Type B pancreatic cell (in vitro differentiated cells): ENCODE data around the gene FAM184B. TPM values are rescaled to one million over a fixed set of nuclear protein-coding genes. Genes with fewer than 3 reads are reported as not detected.

Experiments used
- DNase-seq: peaks from one replicate; pipeline ENCODE4 v3.0.0; 2021; ENCODE audit warnings: mixed read lengths; ENCODE audit not compliant: unreplicated experiment; ENCODE audit errors: extremely low spot score
- H3K27ac Mint-ChIP-seq: 2 replicates; pipeline ENCODE4 v1.8.0; 2021; ENCODE audit warnings: mild to moderate bottlenecking, mixed read lengths
- H3K27me3 Mint-ChIP-seq: 2 replicates; pipeline ENCODE4 v1.8.0; 2021; ENCODE audit warnings: mixed read lengths
- H3K36me3 Mint-ChIP-seq: 2 replicates; pipeline ENCODE4 v1.8.0; 2021; ENCODE audit warnings: mixed read lengths
- H3K4me1 Mint-ChIP-seq: one replicate; pipeline ENCODE4 v1.8.0; 2021; ENCODE audit warnings: mixed read lengths; ENCODE audit not compliant: unreplicated experiment
- H3K4me3 Mint-ChIP-seq: 2 replicates; pipeline ENCODE4 v1.8.0; 2021; ENCODE audit warnings: mild to moderate bottlenecking, mixed read lengths
- H3K9me3 Mint-ChIP-seq: 2 replicates; pipeline ENCODE4 v1.8.0; 2021; ENCODE audit warnings: mixed read lengths
- total RNA-seq: library from RNA; stranded (reverse); gene quantifications from 2 replicates; pipeline ENCODE4 v1.2.1, GENCODE V29; 2021; ENCODE audit warnings: low replicate concordance
- TF ChIP-seq, protein P1 (sequence below): fragments of 200-600 bp; sonication (generic); conservative IDR thresholded peaks from 2 replicates; pipeline ENCODE4 v1.5.0; 2021; ENCODE audit warnings: antibody characterized with exemption, mild to moderate bottlenecking

The FAM184B gene
- total RNA-seq, 1 donor from 2014 or later, result 0.12 TPM

DNA sequence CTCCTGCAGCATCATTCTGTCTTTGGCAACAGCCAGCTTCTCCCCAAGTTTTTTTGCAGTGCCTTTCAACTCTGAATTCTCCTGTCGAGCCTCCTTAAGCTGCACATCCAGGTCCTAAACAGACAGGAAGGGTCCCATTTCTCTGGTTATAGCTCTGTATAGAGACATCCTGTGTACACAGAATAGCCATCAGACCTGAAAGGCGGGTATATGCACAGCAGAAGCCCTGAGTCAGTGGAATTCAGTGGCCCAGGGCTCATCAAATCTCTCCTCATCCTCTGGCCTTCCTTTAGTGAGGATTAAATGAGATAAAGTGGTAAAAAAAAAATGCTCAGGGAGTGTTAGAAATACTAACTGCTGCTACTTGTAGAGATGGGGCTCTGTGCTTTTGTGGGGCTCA is 73.8 kb downstream of the FAM184B start:
- H3K36me3 Mint-ChIP-seq, result no peaks in the 10 kb centered on the region
- no peak for DNase-seq
- no peaks in the 10 kb centered on the region for H3K4me1 Mint-ChIP-seq
- H3K4me3 Mint-ChIP-seq, result no peak overlapping the region
- no peaks in the 10 kb centered on the region for H3K9me3 Mint-ChIP-seq
- no peak overlapping the region for H3K27ac Mint-ChIP-seq
- peaks cover 11% of the 10 kb centered on the region for H3K27me3 Mint-ChIP-seq
- TF ChIP-seq, protein P1, sequence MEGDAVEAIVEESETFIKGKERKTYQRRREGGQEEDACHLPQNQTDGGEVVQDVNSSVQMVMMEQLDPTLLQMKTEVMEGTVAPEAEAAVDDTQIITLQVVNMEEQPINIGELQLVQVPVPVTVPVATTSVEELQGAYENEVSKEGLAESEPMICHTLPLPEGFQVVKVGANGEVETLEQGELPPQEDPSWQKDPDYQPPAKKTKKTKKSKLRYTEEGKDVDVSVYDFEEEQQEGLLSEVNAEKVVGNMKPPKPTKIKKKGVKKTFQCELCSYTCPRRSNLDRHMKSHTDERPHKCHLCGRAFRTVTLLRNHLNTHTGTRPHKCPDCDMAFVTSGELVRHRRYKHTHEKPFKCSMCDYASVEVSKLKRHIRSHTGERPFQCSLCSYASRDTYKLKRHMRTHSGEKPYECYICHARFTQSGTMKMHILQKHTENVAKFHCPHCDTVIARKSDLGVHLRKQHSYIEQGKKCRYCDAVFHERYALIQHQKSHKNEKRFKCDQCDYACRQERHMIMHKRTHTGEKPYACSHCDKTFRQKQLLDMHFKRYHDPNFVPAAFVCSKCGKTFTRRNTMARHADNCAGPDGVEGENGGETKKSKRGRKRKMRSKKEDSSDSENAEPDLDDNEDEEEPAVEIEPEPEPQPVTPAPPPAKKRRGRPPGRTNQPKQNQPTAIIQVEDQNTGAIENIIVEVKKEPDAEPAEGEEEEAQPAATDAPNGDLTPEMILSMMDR, result no peak

DNA sequence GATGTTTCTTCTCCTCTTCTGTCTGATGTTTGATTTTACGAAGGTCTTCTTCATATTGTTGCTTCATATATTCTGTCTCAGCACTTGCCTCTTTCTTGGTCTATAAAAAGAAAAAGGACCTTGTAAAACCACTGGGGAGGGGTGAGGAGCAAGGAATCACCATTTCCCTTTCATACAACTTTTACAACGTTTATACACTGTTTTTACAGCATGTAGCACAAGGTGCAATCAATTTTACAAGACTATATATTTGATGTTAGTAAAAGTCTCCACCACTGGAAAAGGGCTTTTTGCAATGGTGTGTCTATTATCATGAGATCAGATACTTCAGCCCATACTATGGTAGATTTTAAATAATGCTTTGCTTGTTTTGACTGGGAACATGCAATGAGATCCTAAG is 76.3 kb downstream of the FAM184B start:
- no peaks in the 10 kb centered on the region for H3K9me3 Mint-ChIP-seq
- DNase-seq, result no peak
- H3K27ac Mint-ChIP-seq, result no peak overlapping the region

GRCh38 chr4:17704020-17704650 is 77.3 kb downstream of the FAM184B start:
- TF ChIP-seq, protein P1, result no peak
- Mint-ChIP-seq H3K27me3 (peaks cover 4% of the 10 kb centered on the region), H3K27ac (no peak overlapping the region), H3K36me3 (no peaks in the 10 kb centered on the region), H3K4me3 (no peak overlapping the region), H3K4me1 (no peaks in the 10 kb centered on the region), H3K9me3 (no peaks in the 10 kb centered on the region)
- no peak for DNase-seq

More for the DNA sequence above, 76.3 kb downstream of the FAM184B start:
- Mint-ChIP-seq H3K4me1 (no peaks in the 10 kb centered on the region), H3K36me3 (no peaks in the 10 kb centered on the region), H3K27me3 (peaks cover 4% of the 10 kb centered on the region), H3K4me3 (no peak overlapping the region)
- TF ChIP-seq, protein P1, result no peak

GRCh38 chr4:17702641-17703040 is 78.8 kb downstream of the FAM184B start:
- Mint-ChIP-seq H3K9me3 (no peaks in the 10 kb centered on the region), H3K4me3 (no peak overlapping the region), H3K36me3 (no peaks in the 10 kb centered on the region), H3K27me3 (peaks cover 4% of the 10 kb centered on the region), H3K4me1 (no peaks in the 10 kb centered on the region), H3K27ac (no peak overlapping the region)
- TF ChIP-seq, protein P1, result no peak
- DNase-seq, result no peak

GRCh38 chr4:17701882-17702281 is 79.5 kb downstream of the FAM184B start:
- peak; percentile 24 for DNase-seq
- H3K27me3 Mint-ChIP-seq, result peaks cover 4% of the 10 kb centered on the region
- H3K27ac Mint-ChIP-seq, result no peak overlapping the region
- H3K4me1 Mint-ChIP-seq, result no peaks in the 10 kb centered on the region
- H3K9me3 Mint-ChIP-seq, result no peaks in the 10 kb centered on the region
- H3K36me3 Mint-ChIP-seq, result no peaks in the 10 kb centered on the region
- H3K4me3 Mint-ChIP-seq, result no peak overlapping the region
- TF ChIP-seq, protein P1, result no peak
